A549 (cell line): ENCODE data around the gene HNF1B.

Experiments
- E2F6 ChIP-seq: IDR thresholded peaks from 2 replicates; pipeline ENCODE4 v1.6.1; 2012; ENCODE audit warnings: low read depth, borderline replicate concordance
- EP300 ChIP-seq, 2 experiments: fragments of >200 bp; sonication (Bioruptor Twin); formaldehyde crosslinking; IDR thresholded peaks; 2 replicates in 1 of 2; 3 replicates in 1 of 2; pipeline ENCODE4 v1.6.1; 2016 to 2017
- FOXS1 ChIP-seq: fragments of 250-450 bp; sonication (Bioruptor Pico); IDR thresholded peaks from 2 replicates; pipeline ENCODE4 v1.5.0; 2020; ENCODE audit warnings: mild to moderate bottlenecking, moderate library complexity
- MYC ChIP-seq: IDR thresholded peaks from 2 replicates; pipeline ENCODE4 v1.6.1; 2012; ENCODE audit warnings: mild to moderate bottlenecking, inconsistent platforms, low read length, improper control_type of control experiment, borderline replicate concordance
- NR3C1 ChIP-seq: fragments of >200 bp; sonication (Bioruptor Twin); formaldehyde crosslinking; IDR thresholded peaks from 3 replicates; pipeline ENCODE4 v1.6.1; 2017
- PHF8 ChIP-seq: fragments of 200-600 bp; sonication (generic); IDR thresholded peaks from 2 replicates; pipeline ENCODE4 v1.6.1; 2016; ENCODE audit warnings: low read depth, mild to moderate bottlenecking, antibody characterized with exemption, moderate library complexity, borderline replicate concordance
- POLR2A ChIP-seq: IDR thresholded peaks from 2 replicates; pipeline ENCODE4 v1.6.1; 2012; ENCODE audit warnings: mild to moderate bottlenecking, low read length
- RCOR1 ChIP-seq: fragments of 150-350 bp; IDR thresholded peaks from 2 replicates; pipeline ENCODE4 v1.6.1; 2014; ENCODE audit warnings: antibody characterized with exemption, low read length, low read depth
- REST ChIP-seq: fragments of 200-600 bp; sonication (generic); IDR thresholded peaks from 2 replicates; pipeline ENCODE4 v1.6.1; 2016; ENCODE audit warnings: antibody characterized with exemption, mild to moderate bottlenecking, moderate library complexity
- RFX5 ChIP-seq: fragments of 450-650 bp; IDR thresholded peaks from 2 replicates; pipeline ENCODE4 v1.7.1; 2014; ENCODE audit warnings: antibody characterized with exemption, mild to moderate bottlenecking, moderate library complexity
- RNF2 ChIP-seq: fragments of 200-600 bp; sonication (generic); IDR thresholded peaks from 2 replicates; pipeline ENCODE4 v1.6.1; 2016; ENCODE audit warnings: low read depth, mild to moderate bottlenecking, antibody characterized with exemption, moderate library complexity, borderline replicate concordance
- TP53 ChIP-seq: fragments of 250-450 bp; sonication (Bioruptor Pico); IDR thresholded peaks from 2 replicates; pipeline ENCODE4 v1.5.0; 2021; ENCODE audit warnings: mild to moderate bottlenecking, moderate library complexity
- TF ChIP-seq, protein P1 (sequence below): fragments of >200 bp; sonication (Bioruptor Twin); formaldehyde crosslinking; IDR thresholded peaks from 3 replicates; pipeline ENCODE4 v1.5.1; 2016
- TF ChIP-seq, protein P2 (sequence below): fragments of >200 bp; sonication (Bioruptor Twin); formaldehyde crosslinking; IDR thresholded peaks from 3 replicates; pipeline ENCODE4 v1.6.1; 2016

DNA sequence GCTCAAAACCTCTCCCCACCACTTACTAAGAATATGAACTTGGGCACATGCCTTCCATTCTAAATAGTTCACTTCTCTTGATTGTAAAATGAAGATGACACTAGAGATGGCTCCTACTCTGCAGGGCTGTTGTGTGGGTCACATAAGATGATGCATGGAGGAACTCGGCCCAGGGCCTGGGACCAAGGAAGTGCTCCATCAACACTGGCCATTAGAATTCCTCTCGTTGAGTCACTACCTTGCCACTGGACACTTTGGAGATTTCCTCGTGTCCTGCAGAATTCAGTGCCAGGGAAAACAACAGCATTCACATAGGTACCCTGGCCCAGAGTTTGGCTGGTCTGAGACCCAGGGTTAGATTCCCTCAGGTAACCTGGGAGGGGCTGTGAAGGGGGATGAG lies 18.6 kb downstream of the HNF1B start:
- TF ChIP-seq POLR2A (no peak), NR3C1 (no peak), REST (no peak), RCOR1 (no peak), MYC (no peak), RFX5 (no peak), RNF2 (no peak), E2F6 (no peak), PHF8 (no peak), FOXS1 (CRISPR knock-in tag) (no peak), EP300 (IDR thresholded peaks at IDR 0.05) (no peak), TP53 (CRISPR knock-in tag) (no peak)
- TF ChIP-seq, protein P1, sequence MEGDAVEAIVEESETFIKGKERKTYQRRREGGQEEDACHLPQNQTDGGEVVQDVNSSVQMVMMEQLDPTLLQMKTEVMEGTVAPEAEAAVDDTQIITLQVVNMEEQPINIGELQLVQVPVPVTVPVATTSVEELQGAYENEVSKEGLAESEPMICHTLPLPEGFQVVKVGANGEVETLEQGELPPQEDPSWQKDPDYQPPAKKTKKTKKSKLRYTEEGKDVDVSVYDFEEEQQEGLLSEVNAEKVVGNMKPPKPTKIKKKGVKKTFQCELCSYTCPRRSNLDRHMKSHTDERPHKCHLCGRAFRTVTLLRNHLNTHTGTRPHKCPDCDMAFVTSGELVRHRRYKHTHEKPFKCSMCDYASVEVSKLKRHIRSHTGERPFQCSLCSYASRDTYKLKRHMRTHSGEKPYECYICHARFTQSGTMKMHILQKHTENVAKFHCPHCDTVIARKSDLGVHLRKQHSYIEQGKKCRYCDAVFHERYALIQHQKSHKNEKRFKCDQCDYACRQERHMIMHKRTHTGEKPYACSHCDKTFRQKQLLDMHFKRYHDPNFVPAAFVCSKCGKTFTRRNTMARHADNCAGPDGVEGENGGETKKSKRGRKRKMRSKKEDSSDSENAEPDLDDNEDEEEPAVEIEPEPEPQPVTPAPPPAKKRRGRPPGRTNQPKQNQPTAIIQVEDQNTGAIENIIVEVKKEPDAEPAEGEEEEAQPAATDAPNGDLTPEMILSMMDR = no peak
- TF ChIP-seq, protein P2, sequence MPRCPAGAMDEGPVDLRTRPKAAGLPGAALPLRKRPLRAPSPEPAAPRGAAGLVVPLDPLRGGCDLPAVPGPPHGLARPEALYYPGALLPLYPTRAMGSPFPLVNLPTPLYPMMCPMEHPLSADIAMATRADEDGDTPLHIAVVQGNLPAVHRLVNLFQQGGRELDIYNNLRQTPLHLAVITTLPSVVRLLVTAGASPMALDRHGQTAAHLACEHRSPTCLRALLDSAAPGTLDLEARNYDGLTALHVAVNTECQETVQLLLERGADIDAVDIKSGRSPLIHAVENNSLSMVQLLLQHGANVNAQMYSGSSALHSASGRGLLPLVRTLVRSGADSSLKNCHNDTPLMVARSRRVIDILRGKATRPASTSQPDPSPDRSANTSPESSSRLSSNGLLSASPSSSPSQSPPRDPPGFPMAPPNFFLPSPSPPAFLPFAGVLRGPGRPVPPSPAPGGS = no peak
